HK-2 (cell line): ENCODE results near the gene ANKS1A.
"Not testable (repeated sequence)": the region's sequence is repeated elsewhere in the genome, so short reads cannot be mapped to it uniquely, and the experiment has no call there.

Source experiments
- DNase-seq: peaks from one replicate; pipeline ENCODE4 v3.0.0-alpha.2; 2018; ENCODE audit not compliant: unreplicated experiment

ANKS1A gene

GRCh38 chr6:34884073-34884472, 5.0 kb upstream of the ANKS1A start:
- not testable (repeated sequence) for DNase-seq

- no peak for DNase-seq
These were observed 4.1 kb upstream of the ANKS1A start for GRCh38 chr6:34884996-34885395.

- not testable (repeated sequence) for DNase-seq
These were observed 3.2 kb upstream of the ANKS1A start for GRCh38 chr6:34885837-34886236.

- peak; percentile 88 for DNase-seq
These were observed 1.1 kb upstream of the ANKS1A start, which contains the start of gene TAF11 for GRCh38 chr6:34887753-34888513. TSS of gene TAF11 (minus strand) at chr6:34888042. CDS start at chr6:34887957, 85 bp downstream.

- no peak for DNase-seq
These were observed 570 bp upstream of the ANKS1A start for GRCh38 chr6:34888514-34888856.

- no peak for DNase-seq
These were observed 1.5 kb downstream of the ANKS1A start for GRCh38 chr6:34890533-34890925.

GRCh38 chr6:34891296-34891695, 2.2 kb downstream of the ANKS1A start:
- no peak for DNase-seq

GRCh38 chr6:34894693-34895092, 5.6 kb downstream of the ANKS1A start:
- no peak for DNase-seq

- DNase-seq = no peak
These were observed 8.1 kb downstream of the ANKS1A start for GRCh38 chr6:34897130-34897529.

- no peak for DNase-seq
These were observed 8.7 kb downstream of the ANKS1A start for GRCh38 chr6:34897716-34898115.

- DNase-seq = not testable (repeated sequence)
These were observed 10.7 kb downstream of the ANKS1A start for GRCh38 chr6:34899748-34900147.

GRCh38 chr6:34900321-34901031, 11.4 kb downstream of the ANKS1A start:
- no peak for DNase-seq

- no peak for DNase-seq
These were observed 12.9 kb downstream of the ANKS1A start for GRCh38 chr6:34901930-34902329.

- no peak for DNase-seq
These were observed 16.0 kb downstream of the ANKS1A start for GRCh38 chr6:34904990-34905613.

- no peak for DNase-seq
These were observed 17.8 kb downstream of the ANKS1A start for GRCh38 chr6:34906826-34907225.

GRCh38 chr6:34908194-34908593, 19.1 kb downstream of the ANKS1A start:
- DNase-seq = no peak

GRCh38 chr6:34909320-34909883, 20.3 kb downstream of the ANKS1A start:
- no peak for DNase-seq

- DNase-seq = no peak
These were observed 22.8 kb downstream of the ANKS1A start for GRCh38 chr6:34911822-34912221.

GRCh38 chr6:34912715-34913464, 23.8 kb downstream of the ANKS1A start:
- DNase-seq = no peak

- no peak for DNase-seq
These were observed 25.3 kb downstream of the ANKS1A start for GRCh38 chr6:34914358-34914757.

GRCh38 chr6:34916348-34916967, 27.4 kb downstream of the ANKS1A start:
- DNase-seq = no peak
